CD14-positive monocyte (primary cell): Measurements from ENCODE around the gene WWOX. TPM values are rescaled to one million over a fixed set of nuclear protein-coding genes. Genes with fewer than 3 reads are reported as not detected.

Source experiments
- DNase-seq, 3 donors: peaks; one replicate each; pipeline ENCODE4 v3.0.0-alpha.2; 2011 to 2022
- H2AFZ ChIP-seq: 2 replicates; pipeline ENCODE4 v1.6.0; 2012; ENCODE audit warnings: mild to moderate bottlenecking, low read depth, low read length, inconsistent platforms; ENCODE audit not compliant: insufficient read depth, poor library complexity, severe bottlenecking
- H3K27ac ChIP-seq, 2 donors: 1 replicate in 1 of 2; 2 replicates in 1 of 2; pipeline ENCODE4 v1.5.1; 2012 to 2013; ENCODE audit warnings: low read length in 2 of 2, control low read depth in 1 of 2, inconsistent platforms in 1 of 2, low read depth in 1 of 2, mild to moderate bottlenecking in 1 of 2
- H3K27me3 ChIP-seq, 2 donors: one replicate each; pipeline versions ENCODE4 v1.6.0 to v1.6.1; 2011 to 2013; ENCODE audit warnings: low read length in 2 of 2; ENCODE audit not compliant: control insufficient read depth in 2 of 2, insufficient read depth in 2 of 2
- H3K36me3 ChIP-seq, 2 donors: replicated peaks in 1 of 2; 1 replicate in 1 of 2; 2 replicates in 1 of 2; pipeline versions ENCODE4 v1.5.1 to v1.6.1; 2012 to 2013; ENCODE audit warnings: low read length in 2 of 2, control low read depth in 1 of 2, inconsistent platforms in 1 of 2, mild to moderate bottlenecking in 1 of 2; ENCODE audit not compliant: insufficient read depth in 2 of 2, control insufficient read depth in 1 of 2
- H3K4me1 ChIP-seq, 2 donors: 1 replicate in 1 of 2; 2 replicates in 1 of 2; pipeline versions ENCODE4 v1.5.1 to v1.6.1; 2012 to 2013; ENCODE audit warnings: low read length in 2 of 2, control low read depth in 1 of 2, inconsistent platforms in 1 of 2, mild to moderate bottlenecking in 1 of 2, moderate library complexity in 1 of 2; ENCODE audit not compliant: insufficient read depth in 2 of 2, control insufficient read depth in 1 of 2
- H3K4me2 ChIP-seq: replicated peaks from 2 replicates; pipeline ENCODE3; 2012; ENCODE audit warnings: low read length, moderate library complexity, mild to moderate bottlenecking; ENCODE audit not compliant: poor library complexity, severe bottlenecking; ENCODE audit errors: extremely low read depth
- H3K4me3 ChIP-seq, 3 experiments: fragments of 200-600 bp in 1 of 3; sonication (generic) in 1 of 3; replicated peaks in 1 of 3; 1 replicate in 2 of 3; 2 replicates in 1 of 3; pipeline ENCODE4 v1.5.1; 2011 to 2013; ENCODE audit warnings: low read length in 3 of 3, mild to moderate bottlenecking in 3 of 3, control low read depth in 2 of 3, low read depth in 2 of 3, inconsistent platforms in 1 of 3, moderate library complexity in 1 of 3
- H3K79me2 ChIP-seq: 2 replicates; pipeline ENCODE4 v1.6.0; 2012; ENCODE audit warnings: mild to moderate bottlenecking, control low read depth, inconsistent platforms, low read length, moderate library complexity; ENCODE audit not compliant: insufficient read depth
- H3K9ac ChIP-seq: 2 replicates; pipeline ENCODE4 v1.6.0; 2017; ENCODE audit warnings: low read length, mild to moderate bottlenecking; ENCODE audit not compliant: insufficient read depth, poor library complexity, severe bottlenecking
- H3K9me3 ChIP-seq, 2 donors: replicated peaks in 1 of 2; 1 replicate in 1 of 2; 2 replicates in 1 of 2; pipeline versions ENCODE4 v1.5.1 to v1.6.1; 2012 to 2013; ENCODE audit warnings: low read length in 2 of 2, control low read depth in 1 of 2; ENCODE audit not compliant: control insufficient read depth in 1 of 2, insufficient read depth in 1 of 2
- H4K20me1 ChIP-seq: 2 replicates; pipeline ENCODE4 v1.6.0; 2012; ENCODE audit warnings: mild to moderate bottlenecking, low read length, control low read depth, moderate library complexity; ENCODE audit not compliant: insufficient read depth
- H3K27ac Mint-ChIP-seq, 7 donors: one replicate each; pipeline ENCODE4 v1.8.0; 2020; ENCODE audit warnings: mild to moderate bottlenecking in 7 of 7, mixed read lengths in 7 of 7, moderate library complexity in 6 of 7, inconsistent platforms in 2 of 7
- H3K27me3 Mint-ChIP-seq, 3 donors: one replicate each; pipeline ENCODE4 v1.8.0; 2021 to 2022; ENCODE audit warnings: low read depth in 3 of 3, mild to moderate bottlenecking in 3 of 3, mixed read lengths in 3 of 3, moderate library complexity in 3 of 3, inconsistent platforms in 1 of 3
- H3K36me3 Mint-ChIP-seq, 2 donors: one replicate each; pipeline ENCODE4 v1.8.0; 2020; ENCODE audit warnings: mixed read lengths in 2 of 2, inconsistent platforms in 1 of 2, mild to moderate bottlenecking in 1 of 2
- H3K4me1 Mint-ChIP-seq: one replicate; pipeline ENCODE4 v1.8.0; 2020; ENCODE audit warnings: mild to moderate bottlenecking, mixed read lengths
- H3K4me3 Mint-ChIP-seq, 2 donors: one replicate each; pipeline ENCODE4 v1.8.0; 2020; ENCODE audit warnings: mild to moderate bottlenecking in 2 of 2, mixed read lengths in 2 of 2, moderate library complexity in 1 of 2
- H3K9me3 Mint-ChIP-seq, 7 donors: one replicate each; pipeline ENCODE4 v1.8.0; 2020 to 2022; ENCODE audit warnings: mixed read lengths in 7 of 7, mild to moderate bottlenecking in 6 of 7, moderate library complexity in 6 of 7, inconsistent platforms in 2 of 7
- WGBS: methylation state at CpG from one replicate; pipeline ENCODE4 v1.1.5; 2013; ENCODE audit warnings: missing lambda C conversion rate; ENCODE audit not compliant: insufficient coverage; 5-methylcytosine and 5-hydroxymethylcytosine counted together
- intact Hi-C, 2 donors: fragments of 100-400 bp; cut with micrococcal nuclease; formaldehyde crosslinking; loops; one replicate each; pipeline versions ENCODE4 v1.15.0 to v1.15.1; 2023
- polyA plus RNA-seq, 3 donors: library from polyadenylated mRNA; depleted of rRNA in 1 of 3; unstranded in 2 of 3; stranded (reverse) in 1 of 3; fragments of 300-500 nt in 2 of 3; fragments of >200 nt in 1 of 3; fragmentation: Illumina TruSeq in 2 of 3; gene quantifications; 1 replicate in 2 of 3; 2 replicates in 1 of 3; pipeline ENCODE4 v1.2.3, GENCODE V29; 2012 to 2021
- TF ChIP-seq, protein P1 (sequence below): fragments of 200-600 bp; IDR thresholded peaks from one replicate; pipeline ENCODE4 v1.8.0; 2022; ENCODE audit warnings: antibody characterized with exemption, mild to moderate bottlenecking

WWOX gene
- polyA plus RNA-seq, 3 donors, result 4.0 to 7.0 (median 6.3) TPM

DNA sequence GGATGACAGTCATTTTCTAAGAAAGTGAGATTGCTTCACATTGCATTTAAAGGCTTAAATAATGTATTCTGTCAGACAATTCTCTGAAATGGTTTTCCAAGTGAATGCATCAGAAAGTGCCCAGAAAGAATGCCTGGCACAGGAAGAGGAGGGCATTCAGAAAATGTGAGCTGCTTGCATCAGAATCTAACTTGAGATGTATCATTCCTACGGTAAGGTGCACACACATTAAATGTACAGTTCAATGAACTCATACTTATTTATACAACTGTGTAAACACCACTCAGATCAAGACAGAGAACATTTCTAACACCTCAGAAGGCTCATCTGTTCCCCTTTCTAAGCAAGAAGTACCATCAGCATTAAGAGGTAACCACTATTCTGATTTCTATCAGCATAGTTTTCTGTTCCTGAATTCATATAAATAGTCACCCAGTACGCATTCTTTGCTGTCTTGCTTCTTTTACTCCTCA, 863.0 kb downstream of the WWOX start:
- no peak overlapping the region for H3K9ac ChIP-seq

DNA sequence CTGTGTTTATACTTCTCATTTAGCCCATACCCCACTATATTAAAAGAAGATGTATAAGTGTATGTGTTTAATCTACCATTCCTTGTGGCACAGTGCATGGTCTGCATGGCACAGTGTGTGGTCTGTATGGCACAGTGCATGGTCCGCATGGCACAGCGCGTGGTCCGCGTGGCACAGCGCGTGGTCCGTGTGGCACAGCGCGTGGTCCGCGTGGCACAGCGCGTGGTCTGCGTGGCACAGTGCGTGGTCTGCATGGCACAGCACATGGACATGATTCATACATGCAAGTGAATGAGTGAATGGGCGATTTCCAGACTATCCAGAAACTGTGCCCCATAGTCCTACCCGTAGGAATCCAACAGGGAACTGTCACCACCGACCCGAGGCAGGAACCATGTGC, 868.5 kb downstream of the WWOX start:
- Histone ChIP-seq H2AFZ (no peak overlapping the region), H3K9me3 (peaks cover 0 to 7% of the 10 kb centered on the region in 2 donors), H3K79me2 (no peaks in the 10 kb centered on the region), H3K27me3 (no peaks in the 10 kb centered on the region), H3K4me3 (no peak overlapping the region), H3K4me2 (no peak overlapping the region), H3K36me3 (no peaks in the 10 kb centered on the region), H3K27ac (no peak overlapping the region), H3K9ac (no peak overlapping the region), H3K4me1 (no peaks in the 10 kb centered on the region), H4K20me1 (no peaks in the 10 kb centered on the region)
- Mint-ChIP-seq H3K27ac (no peak overlapping the region), H3K9me3 (peaks cover 0 to 20% (median 11%) of the 10 kb centered on the region in 7 donors), H3K27me3 (no peaks in the 10 kb centered on the region), H3K36me3 (no peaks in the 10 kb centered on the region), H3K4me1 (no peaks in the 10 kb centered on the region), H3K4me3 (no peak overlapping the region)
- intact Hi-C loops, result no loop called here
- no peak for DNase-seq
- WGBS, result 83% methylated on average over 11 of the region's 20 CpGs
- TF ChIP-seq, protein P1, sequence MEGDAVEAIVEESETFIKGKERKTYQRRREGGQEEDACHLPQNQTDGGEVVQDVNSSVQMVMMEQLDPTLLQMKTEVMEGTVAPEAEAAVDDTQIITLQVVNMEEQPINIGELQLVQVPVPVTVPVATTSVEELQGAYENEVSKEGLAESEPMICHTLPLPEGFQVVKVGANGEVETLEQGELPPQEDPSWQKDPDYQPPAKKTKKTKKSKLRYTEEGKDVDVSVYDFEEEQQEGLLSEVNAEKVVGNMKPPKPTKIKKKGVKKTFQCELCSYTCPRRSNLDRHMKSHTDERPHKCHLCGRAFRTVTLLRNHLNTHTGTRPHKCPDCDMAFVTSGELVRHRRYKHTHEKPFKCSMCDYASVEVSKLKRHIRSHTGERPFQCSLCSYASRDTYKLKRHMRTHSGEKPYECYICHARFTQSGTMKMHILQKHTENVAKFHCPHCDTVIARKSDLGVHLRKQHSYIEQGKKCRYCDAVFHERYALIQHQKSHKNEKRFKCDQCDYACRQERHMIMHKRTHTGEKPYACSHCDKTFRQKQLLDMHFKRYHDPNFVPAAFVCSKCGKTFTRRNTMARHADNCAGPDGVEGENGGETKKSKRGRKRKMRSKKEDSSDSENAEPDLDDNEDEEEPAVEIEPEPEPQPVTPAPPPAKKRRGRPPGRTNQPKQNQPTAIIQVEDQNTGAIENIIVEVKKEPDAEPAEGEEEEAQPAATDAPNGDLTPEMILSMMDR, result no peak

More for the DNA sequence above, 863.0 kb downstream of the WWOX start:
- H3K4me3 Mint-ChIP-seq, result no peak overlapping the region
- no peaks in the 10 kb centered on the region for H3K4me1 ChIP-seq
- H3K36me3 ChIP-seq, result no peaks in the 10 kb centered on the region
- H3K4me3 ChIP-seq, result no peak overlapping the region
- no peaks in the 10 kb centered on the region for H3K79me2 ChIP-seq
- no peaks in the 10 kb centered on the region for H4K20me1 ChIP-seq
- peaks cover 0 to 7% of the 10 kb centered on the region in 2 donors for H3K9me3 ChIP-seq
- H3K36me3 Mint-ChIP-seq, result no peaks in the 10 kb centered on the region
- H3K27ac ChIP-seq, result no peak overlapping the region
- TF ChIP-seq, protein P1, result no peak
- intact Hi-C loops, result no loop called here
- no peak for DNase-seq
- H3K4me1 Mint-ChIP-seq, result no peaks in the 10 kb centered on the region
- peaks cover 0 to 20% (median 11%) of the 10 kb centered on the region in 7 donors for H3K9me3 Mint-ChIP-seq
- 60% methylated on average over 1 of the region's 2 CpGs for WGBS
- H3K27me3 ChIP-seq, result no peaks in the 10 kb centered on the region
- H3K27ac Mint-ChIP-seq, result no peak overlapping the region
- H3K4me2 ChIP-seq, result no peak overlapping the region
- H2AFZ ChIP-seq, result no peak overlapping the region
- peaks cover 0 to 2% (median 0%) of the 10 kb centered on the region in 3 donors for H3K27me3 Mint-ChIP-seq
